ENCODE results near the gene GABRR2. TPM values are rescaled to one million over a fixed set of nuclear protein-coding genes. Genes with fewer than 3 reads are reported as not detected.
"Not testable (repeated sequence)": the region's sequence is repeated elsewhere in the genome, so short reads cannot be mapped to it uniquely, and the experiment has no call there.

Gene GABRR2
- total RNA-seq, 1 experiment from 2014 or later, result not detected

- DNase-seq (ENCODE audit: extremely low read depth, low read depth), result no peak
Observed at GRCh38 chr6:89264296-89264695, 50.8 kb downstream of the GABRR2 start.

GRCh38 chr6:89260832-89261231, 54.3 kb downstream of the GABRR2 start:
- no peak for DNase-seq (ENCODE audit: extremely low read depth, low read depth)

GRCh38 chr6:89260310-89260709, 54.8 kb downstream of the GABRR2 start:
- DNase-seq (ENCODE audit: extremely low read depth, low read depth), result no peak

GRCh38 chr6:89258912-89259311, 56.2 kb downstream of the GABRR2 start:
- DNase-seq (ENCODE audit: extremely low read depth, low read depth), result no peak

- DNase-seq (ENCODE audit: extremely low read depth, low read depth), result no peak
Observed at GRCh38 chr6:89257781-89258180, 57.3 kb downstream of the GABRR2 start.

- no peak for DNase-seq (ENCODE audit: extremely low read depth, low read depth)
Observed at GRCh38 chr6:89257346-89257745, 57.8 kb downstream of the GABRR2 start.

- DNase-seq (ENCODE audit: extremely low read depth, low read depth), result no peak
Observed at GRCh38 chr6:89255417-89255816, 59.7 kb downstream of the GABRR2 start.

GRCh38 chr6:89254569-89254968, 60.5 kb downstream of the GABRR2 start:
- no peak for DNase-seq (ENCODE audit: extremely low read depth, low read depth)

GRCh38 chr6:89252907-89253306, 62.2 kb downstream of the GABRR2 start:
- no peak for DNase-seq (ENCODE audit: extremely low read depth, low read depth)

- no peak for DNase-seq (ENCODE audit: extremely low read depth, low read depth)
Observed at GRCh38 chr6:89251976-89252375, 63.1 kb downstream of the GABRR2 start.

GRCh38 chr6:89251170-89251569, 63.9 kb downstream of the GABRR2 start:
- DNase-seq (ENCODE audit: extremely low read depth, low read depth), result no peak

- no peak for DNase-seq (ENCODE audit: extremely low read depth, low read depth)
Observed at GRCh38 chr6:89250239-89250638, 64.9 kb downstream of the GABRR2 start.

GRCh38 chr6:89244241-89244985, 70.7 kb downstream of the GABRR2 start:
- no peak for DNase-seq (ENCODE audit: extremely low read depth, low read depth)

- DNase-seq (ENCODE audit: extremely low read depth, low read depth), result no peak
Observed at GRCh38 chr6:89243331-89243629, 71.8 kb downstream of the GABRR2 start.

- DNase-seq (ENCODE audit: extremely low read depth, low read depth), result peak; percentile 43
Observed at GRCh38 chr6:89242574-89243330, 72.3 kb downstream of the GABRR2 start.

- no peak for DNase-seq (ENCODE audit: extremely low read depth, low read depth)
Observed at GRCh38 chr6:89239338-89239737, 75.8 kb downstream of the GABRR2 start.

- no peak for DNase-seq (ENCODE audit: extremely low read depth, low read depth)
Observed at GRCh38 chr6:89237158-89237557, 77.9 kb downstream of the GABRR2 start.

GRCh38 chr6:89233605-89234004, 81.5 kb downstream of the GABRR2 start:
- not testable (repeated sequence) for DNase-seq (ENCODE audit: extremely low read depth, low read depth)

GRCh38 chr6:89222712-89223039, 92.4 kb downstream of the GABRR2 start:
- DNase-seq (ENCODE audit: extremely low read depth, low read depth), result no peak

- no peak for DNase-seq (ENCODE audit: extremely low read depth, low read depth)
Observed at GRCh38 chr6:89221971-89222711, 93.0 kb downstream of the GABRR2 start.

- no peak for DNase-seq (ENCODE audit: extremely low read depth, low read depth)
Observed at GRCh38 chr6:89221129-89221528, 94.0 kb downstream of the GABRR2 start.

All from NCI-H460 (cell line).